Fibroblast of lung (primary cell): ENCODE measurements around the gene ATP5F1E. TPM values are rescaled to one million over a fixed set of nuclear protein-coding genes. Genes with fewer than 3 reads are reported as not detected.
"Not testable (repeated sequence)": the region's sequence is repeated elsewhere in the genome, so short reads cannot be mapped to it uniquely, and the experiment has no call there.

Experiments
- DNase-seq, 2 donors: peaks; one replicate each; pipeline versions ENCODE4 v3.0.0 to v3.0.0-alpha.2; 2010; ENCODE audit warnings: low read depth in 2 of 2
- H2AFZ ChIP-seq: 2 replicates; pipeline ENCODE4 v1.5.1; 2012; ENCODE audit warnings: low read length, control low read depth, inconsistent platforms
- H3K27ac ChIP-seq: 2 replicates; pipeline ENCODE4 v1.5.1; 2011; ENCODE audit warnings: low read length, control low read depth; ENCODE audit not compliant: insufficient read depth
- H3K27me3 ChIP-seq: 2 replicates; pipeline ENCODE4 v1.5.1; 2011; ENCODE audit warnings: mild to moderate bottlenecking, low read length; ENCODE audit not compliant: control insufficient read depth, insufficient read depth
- H3K36me3 ChIP-seq: 2 replicates; pipeline ENCODE4 v1.5.1; 2011; ENCODE audit warnings: low read length; ENCODE audit not compliant: control insufficient read depth, insufficient read depth
- H3K4me1 ChIP-seq: 2 replicates; pipeline ENCODE4 v1.5.1; 2011; ENCODE audit warnings: low read length; ENCODE audit not compliant: control insufficient read depth, insufficient read depth; ENCODE audit errors: extremely low read depth
- H3K4me2 ChIP-seq: 2 replicates; pipeline ENCODE4 v1.5.1; 2011; ENCODE audit warnings: low read length, control low read depth; ENCODE audit not compliant: insufficient read depth; ENCODE audit errors: extremely low read depth
- H3K4me3 ChIP-seq, 4 experiments: fragments of 200-600 bp in 1 of 4; sonication (generic) in 1 of 4; replicated peaks in 1 of 4; 2 replicates each; pipeline ENCODE4 v1.5.1; 2011 to 2016; ENCODE audit warnings: low read length in 4 of 4, low read depth in 3 of 4, mild to moderate bottlenecking in 3 of 4, control low read depth in 2 of 4, inconsistent platforms in 1 of 4, mixed read lengths in 1 of 4; ENCODE audit not compliant: insufficient read depth in 1 of 4; ENCODE audit errors: control extremely low read depth in 1 of 4
- H3K79me2 ChIP-seq: 2 replicates; pipeline ENCODE4 v1.5.1; 2012; ENCODE audit warnings: mild to moderate bottlenecking, low read length, inconsistent platforms; ENCODE audit not compliant: control insufficient read depth, insufficient read depth
- H3K9ac ChIP-seq: 2 replicates; pipeline ENCODE4 v1.5.1; 2011; ENCODE audit warnings: mild to moderate bottlenecking, low read length, control low read depth; ENCODE audit not compliant: insufficient read depth
- H3K9me3 ChIP-seq: 2 replicates; pipeline ENCODE4 v1.5.1; 2012; ENCODE audit warnings: low read depth, low read length; ENCODE audit not compliant: control insufficient read depth, insufficient read depth
- H4K20me1 ChIP-seq: 2 replicates; pipeline ENCODE4 v1.5.1; 2011; ENCODE audit warnings: low read length; ENCODE audit not compliant: control insufficient read depth, insufficient read depth; ENCODE audit errors: extremely low read depth
- EZH2 ChIP-seq: IDR thresholded peaks from 2 replicates; pipeline ENCODE4 v1.5.1; 2012; ENCODE audit warnings: low read length, control low read depth, mild to moderate bottlenecking; ENCODE audit errors: missing control alignments
- polyA plus RNA-seq, 2 donors: library from polyadenylated mRNA; depleted of rRNA in 1 of 2; stranded (reverse) in 1 of 2; unstranded in 1 of 2; fragments of >200 nt; gene quantifications; 2 replicates each; pipeline ENCODE4 v1.2.1, GENCODE V29; 2011 to 2012; ENCODE audit warnings: missing spikeins in 1 of 2
- total RNA-seq: library from RNA; depleted of rRNA; stranded (reverse); fragments of >200 nt; gene quantifications from 2 replicates; pipeline ENCODE4 v1.2.1, GENCODE V29; 2014
- TF ChIP-seq, protein P1 (sequence below), 2 donors: IDR thresholded peaks in 1 of 2; conservative IDR thresholded peaks in 1 of 2; 1 replicate in 1 of 2; 2 replicates in 1 of 2; pipeline ENCODE4 v1.5.1; 2011 to 2012; ENCODE audit warnings: low read length in 2 of 2, control low read depth in 1 of 2, inconsistent platforms in 1 of 2, low read depth in 1 of 2, mild to moderate bottlenecking in 1 of 2

Gene ATP5F1E
- total and polyA plus RNA-seq, 2 donors (not counting 1 experiment from before 2014, with no cell fraction given): 37.8 to 56.5 TPM

GRCh38 chr20:59013031-59013951 lies 18.8 kb downstream of the ATP5F1E start:
- H3K9ac ChIP-seq: no peak overlapping the region
- H3K36me3 ChIP-seq: no peaks in the 10 kb centered on the region
- H3K27ac ChIP-seq: no peak overlapping the region
- no peak overlapping the region for H3K4me2 ChIP-seq
- no peak overlapping the region for H3K4me3 ChIP-seq
- TF ChIP-seq, protein P1, sequence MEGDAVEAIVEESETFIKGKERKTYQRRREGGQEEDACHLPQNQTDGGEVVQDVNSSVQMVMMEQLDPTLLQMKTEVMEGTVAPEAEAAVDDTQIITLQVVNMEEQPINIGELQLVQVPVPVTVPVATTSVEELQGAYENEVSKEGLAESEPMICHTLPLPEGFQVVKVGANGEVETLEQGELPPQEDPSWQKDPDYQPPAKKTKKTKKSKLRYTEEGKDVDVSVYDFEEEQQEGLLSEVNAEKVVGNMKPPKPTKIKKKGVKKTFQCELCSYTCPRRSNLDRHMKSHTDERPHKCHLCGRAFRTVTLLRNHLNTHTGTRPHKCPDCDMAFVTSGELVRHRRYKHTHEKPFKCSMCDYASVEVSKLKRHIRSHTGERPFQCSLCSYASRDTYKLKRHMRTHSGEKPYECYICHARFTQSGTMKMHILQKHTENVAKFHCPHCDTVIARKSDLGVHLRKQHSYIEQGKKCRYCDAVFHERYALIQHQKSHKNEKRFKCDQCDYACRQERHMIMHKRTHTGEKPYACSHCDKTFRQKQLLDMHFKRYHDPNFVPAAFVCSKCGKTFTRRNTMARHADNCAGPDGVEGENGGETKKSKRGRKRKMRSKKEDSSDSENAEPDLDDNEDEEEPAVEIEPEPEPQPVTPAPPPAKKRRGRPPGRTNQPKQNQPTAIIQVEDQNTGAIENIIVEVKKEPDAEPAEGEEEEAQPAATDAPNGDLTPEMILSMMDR (conservative IDR thresholded peaks at IDR 0.05 in 1 of 2, IDR thresholded peaks at IDR 0.05 in 1 of 2; ENCODE audit: low read depth in 1 of 2, low read length in 2 of 2): no peak
- no peak for TF ChIP-seq EZH2
- no peak for DNase-seq
- H3K27me3 ChIP-seq: no peaks in the 10 kb centered on the region
- H3K4me1 ChIP-seq: peaks cover 11% of the 10 kb centered on the region
- no peaks in the 10 kb centered on the region for H3K79me2 ChIP-seq
- no peaks in the 10 kb centered on the region for H4K20me1 ChIP-seq
- H3K9me3 ChIP-seq: no peaks in the 10 kb centered on the region
- H2AFZ ChIP-seq: no peak overlapping the region

- not testable (repeated sequence) for H3K79me2 ChIP-seq, H4K20me1 ChIP-seq, DNase-seq, H3K36me3 ChIP-seq, H2AFZ ChIP-seq, H3K27me3 ChIP-seq, H3K27ac ChIP-seq, H3K4me2 ChIP-seq, H3K4me3 ChIP-seq, H3K9me3 ChIP-seq, H3K9ac ChIP-seq
- H3K4me1 ChIP-seq: peaks cover 11% of the 10 kb centered on the region
Measured at GRCh38 chr20:59011874-59012157, 20.3 kb downstream of the ATP5F1E start.

DNA sequence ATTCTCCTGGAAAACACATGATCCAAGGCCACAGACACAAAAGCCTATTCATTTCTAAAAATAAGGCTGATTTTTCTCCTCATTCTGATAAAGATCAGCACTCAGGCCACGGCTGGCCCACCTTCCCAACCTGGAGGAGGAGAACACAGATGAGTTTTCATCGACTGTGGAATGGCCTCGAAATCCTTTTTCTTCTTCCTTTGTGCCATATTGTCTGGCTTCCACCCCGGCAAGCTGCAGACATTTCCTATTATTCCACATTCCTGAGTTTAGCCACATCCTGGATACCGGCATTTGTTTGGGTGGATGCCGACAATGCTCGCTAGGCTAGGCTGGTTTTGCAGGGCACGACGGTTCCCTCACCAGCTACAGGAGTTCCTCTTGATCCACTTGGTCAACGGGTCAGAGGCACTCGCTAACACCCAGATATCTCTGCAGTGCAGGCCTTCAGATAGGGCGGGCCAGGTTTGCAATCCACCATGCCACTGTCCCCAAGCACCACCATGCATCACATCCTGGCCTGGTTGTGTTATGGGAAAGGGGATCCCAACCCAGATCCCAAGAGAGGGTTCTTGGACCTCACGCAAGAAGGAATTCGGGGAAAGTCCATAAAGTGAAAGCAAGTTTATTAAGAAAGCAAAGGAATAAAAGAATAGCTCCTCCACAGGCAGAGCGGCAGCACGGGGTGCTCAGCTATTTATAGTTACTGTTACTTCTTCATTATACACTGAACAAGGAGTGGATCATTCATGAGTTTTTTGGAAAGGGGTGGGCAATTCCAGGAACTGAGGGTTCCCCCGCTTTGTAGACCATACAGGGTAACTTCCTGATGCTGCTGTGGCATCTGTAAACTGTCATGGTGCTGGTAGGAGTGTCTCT lies 20.9 kb downstream of the ATP5F1E start:
- Histone ChIP-seq H3K27ac (peak overlapping the region; percentile 67), H3K9ac (no peak overlapping the region), H3K4me3 (no peak overlapping the region)

More for the DNA sequence above, 20.9 kb downstream of the ATP5F1E start:
- TF ChIP-seq, protein P1 (conservative IDR thresholded peaks at IDR 0.05 in 1 of 2, IDR thresholded peaks at IDR 0.05 in 1 of 2; ENCODE audit: low read depth in 1 of 2, low read length in 2 of 2): no peak
- no peak for TF ChIP-seq EZH2
- H3K4me2 ChIP-seq: peak overlapping the region; percentile 66
- H3K27me3 ChIP-seq: no peaks in the 10 kb centered on the region
- H3K79me2 ChIP-seq: peaks cover 5% of the 10 kb centered on the region
- peak overlapping the region; percentile 29 for H2AFZ ChIP-seq
- peak; percentile 64 to 94 for DNase-seq
- H4K20me1 ChIP-seq: no peaks in the 10 kb centered on the region
- no peaks in the 10 kb centered on the region for H3K9me3 ChIP-seq
- no peaks in the 10 kb centered on the region for H3K36me3 ChIP-seq
- H3K4me1 ChIP-seq: peaks cover 11% of the 10 kb centered on the region
